GM12872 (cell line): ENCODE results near the gene GRHL1.

Source experiments
- CTCF ChIP-seq: IDR thresholded peaks from 3 replicates; pipeline ENCODE4 v1.5.1; 2011; ENCODE audit warnings: low read depth, mild to moderate bottlenecking, low read length, moderate library complexity; ENCODE audit not compliant: insufficient read depth

The GRHL1 gene

GRCh38 chr2:9968553-9969497 lies 17.3 kb downstream of the GRHL1 start:
- no peak for TF ChIP-seq CTCF

DNA sequence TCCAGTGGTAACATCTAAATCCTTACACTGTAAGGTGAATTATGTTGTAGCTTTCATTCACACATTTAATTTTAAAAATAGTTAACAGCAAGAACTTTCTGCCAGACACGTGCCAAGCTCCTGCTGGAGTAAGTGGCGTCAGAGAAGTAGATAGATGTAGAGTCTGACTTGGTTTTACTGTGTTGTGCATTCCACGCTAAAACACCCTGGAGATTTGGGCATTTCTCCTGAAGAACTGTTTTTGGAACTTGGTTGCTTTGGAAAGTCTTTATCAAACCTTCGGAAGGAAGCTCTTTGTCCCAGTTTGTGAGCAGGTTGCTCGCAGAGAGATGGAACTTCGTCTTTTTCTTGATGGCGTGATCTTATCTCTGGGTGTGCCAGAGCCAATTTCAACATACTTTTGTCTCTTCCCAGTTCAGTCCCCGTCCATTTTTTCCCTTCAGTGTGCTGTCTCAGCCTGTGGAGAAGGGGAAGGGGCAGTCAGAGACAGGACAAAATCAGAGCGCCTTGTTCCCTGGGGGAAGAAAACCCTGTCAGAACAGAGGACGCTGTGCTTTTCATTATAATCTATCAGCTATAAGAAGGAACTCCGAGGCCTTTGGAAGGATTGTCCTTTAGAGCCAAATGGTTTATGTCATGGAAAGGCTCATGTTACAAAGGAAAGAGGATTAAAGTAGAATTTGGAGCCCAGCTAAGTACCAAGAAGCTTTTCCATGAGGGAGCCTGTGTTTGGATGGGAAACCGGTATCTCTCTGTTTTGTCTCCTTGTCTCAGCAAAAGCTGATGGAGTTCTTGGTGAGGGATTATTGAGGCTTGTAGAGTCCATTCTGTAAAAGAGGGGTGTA lies 18.9 kb downstream of the GRHL1 start:
- TF ChIP-seq CTCF, result no peak

GRCh38 chr2:9971105-9971818 lies 19.8 kb downstream of the GRHL1 start:
- TF ChIP-seq CTCF, result no peak

- no peak for TF ChIP-seq CTCF
These were observed 20.4 kb downstream of the GRHL1 start for GRCh38 chr2:9971890-9972289.

DNA sequence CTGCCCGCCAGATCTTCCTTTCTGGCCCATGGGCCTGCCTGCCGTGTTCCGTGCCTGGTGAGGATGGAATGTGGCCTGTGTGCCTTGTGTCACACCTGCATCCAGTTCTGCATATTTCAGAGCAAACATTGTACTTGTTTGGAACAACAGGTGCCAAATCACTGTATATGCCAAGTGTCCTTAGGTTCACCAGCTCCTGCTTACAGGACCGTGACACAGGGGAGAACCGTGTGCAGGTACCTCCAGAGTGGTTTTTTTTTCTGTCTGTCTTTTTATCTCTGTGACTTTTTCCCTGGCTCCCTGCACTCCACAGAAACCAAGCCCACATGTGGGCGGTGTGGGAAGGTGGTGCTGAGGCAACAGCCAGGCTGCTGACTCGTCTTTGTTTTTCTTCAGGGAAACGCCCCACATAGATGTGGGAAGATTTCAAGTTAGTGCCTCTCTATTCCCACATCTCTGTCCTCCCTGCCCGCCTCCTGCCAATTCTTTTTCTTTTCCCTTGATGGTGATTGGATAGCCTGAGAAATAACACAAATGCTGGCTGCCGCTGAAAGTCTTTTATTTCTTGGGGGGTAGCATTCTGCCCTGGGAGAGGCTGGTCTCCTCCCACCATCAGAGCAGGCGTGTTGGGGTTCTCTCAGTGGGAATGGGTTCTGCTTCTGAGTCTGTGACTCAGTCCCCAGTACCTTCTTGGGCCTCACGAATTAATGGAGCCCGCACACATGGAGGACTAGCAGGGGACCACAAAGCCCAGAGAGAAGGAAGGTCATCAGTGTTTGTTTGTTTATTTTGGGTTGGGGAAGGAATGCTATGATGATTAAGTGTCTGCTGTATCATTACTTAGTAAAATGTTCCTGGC lies 21.4 kb downstream of the GRHL1 start:
- no peak for TF ChIP-seq CTCF

DNA sequence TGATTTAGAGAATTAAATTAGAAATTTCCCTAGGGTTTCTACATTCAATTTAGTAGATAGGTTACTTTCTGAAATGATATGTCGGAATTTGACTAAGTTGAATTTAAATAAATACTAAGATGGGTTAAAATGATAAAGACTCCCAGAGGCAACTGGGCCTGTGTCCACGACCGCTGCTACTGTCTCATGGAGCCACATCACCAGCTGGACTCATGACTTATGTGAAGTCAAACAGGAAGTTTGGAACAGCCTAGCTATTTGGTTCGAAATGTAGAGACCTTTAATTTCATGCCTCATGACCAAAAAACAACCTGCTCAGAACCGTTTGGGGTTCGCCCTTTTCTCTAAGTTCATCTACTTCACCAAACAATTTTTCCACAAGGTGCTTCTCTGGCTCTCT lies 22.2 kb downstream of the GRHL1 start:
- TF ChIP-seq CTCF, result no peak
